A673 (cell line): Measurements from ENCODE around the gene CSTA. TPM values are rescaled to one million over a fixed set of nuclear protein-coding genes. Genes with fewer than 3 reads are reported as not detected.

Source experiments
- BruUV-seq: library from RNA; stranded (reverse); fragments of 400-500 nt; replicated peaks from 2 replicates; lab custom pipeline; 2021; lab: Mats Ljungman, UMichigan
- CTCF ChIA-PET: fragments of 300-600 bp; sonication (Branson Sonifier 250); formaldehyde crosslinking; loops from one replicate; lab custom pipeline; 2022; ENCODE audit warnings: antibody characterized with exemption; lab: Charles Lee
- POLR2A ChIA-PET: fragments of 300-600 bp; sonication (Branson Sonifier 250); formaldehyde crosslinking; loops from one replicate; lab custom pipeline; 2022; ENCODE audit warnings: antibody characterized with exemption; ENCODE audit not compliant: low non-redundant PET; lab: Charles Lee
- DNase-seq: peaks from one replicate; pipeline ENCODE4 v3.0.0-alpha.2; 2015; ENCODE audit warnings: low spot score
- H3K27ac ChIP-seq: fragments of 200-600 bp; sonication (generic); 2 replicates; pipeline ENCODE4 v1.5.1; 2016; ENCODE audit warnings: mixed run types, low read depth, mild to moderate bottlenecking, mixed read lengths, antibody characterized with exemption, low read length; ENCODE audit not compliant: poor library complexity, severe bottlenecking
- H3K27me3 ChIP-seq: fragments of 200-600 bp; sonication (generic); replicated peaks from 2 replicates; pipeline ENCODE4 v1.6.1; 2017; ENCODE audit warnings: mixed run types, low read depth, mild to moderate bottlenecking, mixed read lengths, antibody characterized with exemption, low read length; ENCODE audit not compliant: insufficient read depth, poor library complexity
- H3K36me3 ChIP-seq: fragments of 200-600 bp; sonication (generic); 2 replicates; pipeline ENCODE4 v1.6.1; 2016; ENCODE audit warnings: mixed run types, mild to moderate bottlenecking, mixed read lengths, antibody characterized with exemption, low read length; ENCODE audit not compliant: insufficient read depth, poor library complexity, severe bottlenecking
- H3K4me1 ChIP-seq: fragments of 200-600 bp; sonication (generic); 2 replicates; pipeline ENCODE4 v1.6.1; 2017; ENCODE audit warnings: mixed run types, mild to moderate bottlenecking, mixed read lengths, antibody characterized with exemption, low read length; ENCODE audit not compliant: insufficient read depth, poor library complexity, severe bottlenecking
- H3K4me3 ChIP-seq: fragments of 200-600 bp; sonication (generic); 2 replicates; pipeline ENCODE4 v1.5.1; 2016; ENCODE audit warnings: low read depth, mixed run types, mild to moderate bottlenecking, mixed read lengths, low read length; ENCODE audit not compliant: poor library complexity, severe bottlenecking
- H3K9me3 ChIP-seq: fragments of 200-600 bp; sonication (generic); 2 replicates; pipeline ENCODE4 v1.6.1; 2016; ENCODE audit warnings: mixed run types, low read depth, mild to moderate bottlenecking, mixed read lengths, antibody characterized with exemption, low read length; ENCODE audit not compliant: poor library complexity, severe bottlenecking
- EZH2 ChIP-seq: fragments of 200-600 bp; sonication (generic); IDR thresholded peaks from 2 replicates; pipeline ENCODE4 v1.6.1; 2017; ENCODE audit warnings: borderline replicate concordance, low read depth, mild to moderate bottlenecking, mixed read lengths, antibody characterized with exemption, low read length; ENCODE audit not compliant: poor library complexity, severe bottlenecking
- intact Hi-C: fragments of 100-400 bp; cut with micrococcal nuclease; formaldehyde crosslinking; loops from one replicate; pipeline ENCODE4 v1.10.0; 2022; ENCODE audit not compliant: unreplicated experiment
- total RNA-seq: library from RNA; stranded (reverse); gene quantifications from 2 replicates; pipeline ENCODE4 v1.2.3, GENCODE V29; 2021
- TF ChIP-seq, protein P1 (sequence below): fragments of 300-800, 200-600 bp; sonication (generic); conservative IDR thresholded peaks from 2 replicates; pipeline ENCODE4 v1.5.1; 2017; ENCODE audit warnings: low read depth, mild to moderate bottlenecking, antibody characterized with exemption, low read length, moderate library complexity, mixed read lengths

CSTA gene
- total RNA-seq, 1 experiment from 2014 or later: 6.5 TPM

DNA sequence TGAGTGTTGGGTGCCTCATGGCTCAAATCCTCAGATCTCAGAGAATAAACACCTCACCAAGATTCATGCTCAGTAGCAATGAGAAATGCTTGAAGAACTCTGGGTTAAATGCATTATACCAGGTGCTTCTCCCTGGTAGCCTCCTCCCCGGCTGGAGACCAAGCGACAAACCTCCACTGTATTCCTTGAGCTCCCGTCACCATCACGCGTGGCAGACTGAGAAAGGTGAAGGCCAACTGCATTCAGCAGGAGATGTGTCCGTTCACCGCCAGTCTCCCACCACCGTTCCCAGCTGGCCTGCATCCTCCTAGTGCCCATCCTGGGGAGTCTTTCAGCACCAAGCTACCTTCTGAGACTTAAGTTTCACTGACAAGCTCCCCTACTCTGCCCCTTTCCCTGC is 7.5 kb downstream of the CSTA start:
- intact Hi-C loops: no loop called here
- no peak for DNase-seq
- Histone ChIP-seq H3K27ac (no peak overlapping the region), H3K9me3 (no peaks in the 10 kb centered on the region), H3K4me3 (no peak overlapping the region), H3K4me1 (no peaks in the 10 kb centered on the region), H3K36me3 (no peaks in the 10 kb centered on the region), H3K27me3 (no peaks in the 10 kb centered on the region)
- CTCF ChIA-PET: no interaction called here
- no TSS peak for BruUV-seq
- POLR2A ChIA-PET: no interaction called here
- TF ChIP-seq, protein P1, sequence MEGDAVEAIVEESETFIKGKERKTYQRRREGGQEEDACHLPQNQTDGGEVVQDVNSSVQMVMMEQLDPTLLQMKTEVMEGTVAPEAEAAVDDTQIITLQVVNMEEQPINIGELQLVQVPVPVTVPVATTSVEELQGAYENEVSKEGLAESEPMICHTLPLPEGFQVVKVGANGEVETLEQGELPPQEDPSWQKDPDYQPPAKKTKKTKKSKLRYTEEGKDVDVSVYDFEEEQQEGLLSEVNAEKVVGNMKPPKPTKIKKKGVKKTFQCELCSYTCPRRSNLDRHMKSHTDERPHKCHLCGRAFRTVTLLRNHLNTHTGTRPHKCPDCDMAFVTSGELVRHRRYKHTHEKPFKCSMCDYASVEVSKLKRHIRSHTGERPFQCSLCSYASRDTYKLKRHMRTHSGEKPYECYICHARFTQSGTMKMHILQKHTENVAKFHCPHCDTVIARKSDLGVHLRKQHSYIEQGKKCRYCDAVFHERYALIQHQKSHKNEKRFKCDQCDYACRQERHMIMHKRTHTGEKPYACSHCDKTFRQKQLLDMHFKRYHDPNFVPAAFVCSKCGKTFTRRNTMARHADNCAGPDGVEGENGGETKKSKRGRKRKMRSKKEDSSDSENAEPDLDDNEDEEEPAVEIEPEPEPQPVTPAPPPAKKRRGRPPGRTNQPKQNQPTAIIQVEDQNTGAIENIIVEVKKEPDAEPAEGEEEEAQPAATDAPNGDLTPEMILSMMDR: no peak
- no peak for TF ChIP-seq EZH2

DNA sequence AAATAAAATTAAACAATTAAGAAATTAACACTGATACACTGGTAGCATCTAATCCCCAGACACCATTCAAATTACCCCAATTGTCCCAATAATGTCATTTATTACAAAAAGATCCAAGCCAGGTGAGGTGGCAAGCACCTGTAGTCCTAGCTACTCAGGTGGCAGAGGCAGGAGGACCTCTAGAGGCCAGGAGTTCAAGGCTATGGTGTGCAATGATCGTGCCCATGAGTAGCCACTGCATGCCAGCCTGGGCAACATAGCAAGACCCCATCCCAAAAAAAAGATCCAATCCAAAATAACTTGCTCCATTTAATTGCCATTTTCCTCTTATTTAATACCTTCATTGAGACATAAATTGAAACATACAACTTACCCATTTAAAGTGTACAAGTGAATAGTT is 17.8 kb downstream of the CSTA start:
- Histone ChIP-seq H3K4me1 (no peaks in the 10 kb centered on the region), H3K4me3 (no peak overlapping the region), H3K36me3 (no peaks in the 10 kb centered on the region), H3K27me3 (no peaks in the 10 kb centered on the region), H3K27ac (no peak overlapping the region), H3K9me3 (no peaks in the 10 kb centered on the region)
- TF ChIP-seq, protein P1: no peak
- no peak for TF ChIP-seq EZH2
- ChIA-PET POLR2A (no interaction called here), CTCF (no interaction called here)
- intact Hi-C loops: no loop called here
- DNase-seq: no peak
- no TSS peak for BruUV-seq

- POLR2A ChIA-PET: no interaction called here
- DNase-seq: no peak
- no TSS peak for BruUV-seq
- Histone ChIP-seq H3K4me1 (no peaks in the 10 kb centered on the region), H3K9me3 (no peaks in the 10 kb centered on the region), H3K27ac (no peak overlapping the region), H3K36me3 (no peaks in the 10 kb centered on the region), H3K27me3 (no peaks in the 10 kb centered on the region), H3K4me3 (no peak overlapping the region)
- TF ChIP-seq, protein P1: no peak
- TF ChIP-seq EZH2: no peak
- CTCF ChIA-PET: no interaction called here
- intact Hi-C loops: no loop called here
Observed at GRCh38 chr3:122343654-122344053, 18.6 kb downstream of the CSTA start.
